Measurements from ENCODE around the gene SERPINA9. TPM values are rescaled to one million over a fixed set of nuclear protein-coding genes. Genes with fewer than 3 reads are reported as not detected.

SERPINA9 gene
- total and polyA plus RNA-seq, 2 of the 8 experiments (the other 6 are each of a cell fraction or from before 2014, with no cell fraction given) = not detected

GRCh38 chr14:94441130-94441529, 34.9 kb downstream of the SERPINA9 start:
- CTCF ChIA-PET (ENCODE audit: partially characterized antibody) = interaction anchor here (1.3 to 3.6 kb wide), 4 partner anchors 8 to 108 kb away, joined by 3 to 14 read pairs (median 5); no protein-coding TSS in a partner anchor
- Histone ChIP-seq H2BK15ac (ENCODE audit: low read length) (no peak overlapping the region), H3K4me3 (ENCODE audit: extremely low read depth in 1 of 4, insufficient read depth in 2 of 4, low read depth in 3 of 4, low read length in 4 of 4) (no peak overlapping the region), H3K36me3 (ENCODE audit: control insufficient read depth in 2 of 4, insufficient read depth in 4 of 4, low read length in 3 of 4) (no peaks in the 10 kb centered on the region), H2AFZ (ENCODE audit: low read length) (no peak overlapping the region), H2AK5ac (ENCODE audit: low read depth, low read length) (no peak overlapping the region), H4K20me1 (replicated peaks in 1 of 2; ENCODE audit: control insufficient read depth in 1 of 2, insufficient read depth in 2 of 2, low read length in 2 of 2) (no peaks in the 10 kb centered on the region), H3K18ac (ENCODE audit: extremely low read depth, low read length) (no peak overlapping the region), H3K9ac (replicated peaks in 1 of 4; ENCODE audit: extremely low read depth in 1 of 4, low read depth in 3 of 4, low read length in 3 of 4) (no peak overlapping the region), H2BK120ac (replicated peaks; ENCODE audit: low read depth, low read length) (no peak overlapping the region), H3K79me2 (ENCODE audit: control insufficient read depth in 1 of 2, insufficient read depth in 2 of 2, low read length in 2 of 2) (no peaks in the 10 kb centered on the region), H4K8ac (ENCODE audit: extremely low read depth, insufficient read depth, low read length) (no peak overlapping the region), H3K27me3 (replicated peaks in 1 of 4; ENCODE audit: control insufficient read depth in 3 of 4, extremely low read depth in 1 of 4, insufficient read depth in 3 of 4, low read length in 3 of 4) (no peaks in the 10 kb centered on the region; a peak in 1 of 7 replicates), H2BK20ac (ENCODE audit: low read length) (no peak overlapping the region), H3K14ac (ENCODE audit: insufficient read length) (no peak overlapping the region), H2BK12ac (ENCODE audit: low read depth, low read length) (no peak overlapping the region), H3K4ac (replicated peaks; ENCODE audit: insufficient read length, low read depth, low read length) (no peak overlapping the region), H2BK5ac (ENCODE audit: low read depth, low read length) (no peak overlapping the region), H3K9me3 (ENCODE audit: insufficient read depth in 2 of 2, low read depth in 1 of 2, low read length in 1 of 2) (peaks cover 0 to 3% of the 10 kb centered on the region in 2 experiments; a peak in 1 of 4 replicates), H4K91ac (replicated peaks; ENCODE audit: insufficient read length, low read length) (no peak overlapping the region), H4K5ac (ENCODE audit: insufficient read length, low read depth, low read length) (no peak overlapping the region), H3K23ac (ENCODE audit: insufficient read length) (no peak overlapping the region), H3K4me1 (replicated peaks in 1 of 4; ENCODE audit: control insufficient read depth in 3 of 4, insufficient read depth in 4 of 4, low read length in 3 of 4) (no peaks in the 10 kb centered on the region), H3K23me2 (ENCODE audit: low read depth, low read length) (no peaks in the 10 kb centered on the region), H3K79me1 (ENCODE audit: low read depth, low read length) (no peaks in the 10 kb centered on the region; the same call in 1 of the 2 replicates), H3K56ac (replicated peaks; ENCODE audit: insufficient read length, low read depth, low read length) (no peak overlapping the region), H3K4me2 (ENCODE audit: insufficient read depth in 1 of 2, low read depth in 2 of 2, low read length in 2 of 2) (no peak overlapping the region), H3K27ac (ENCODE audit: low read depth, low read length) (no peak overlapping the region)
- 87% methylated on average over 4 of the region's 4 CpGs; no CpG with 5 or more reads in 1 of the 2 experiments for WGBS, 2 experiments (ENCODE audit: extremely low coverage in 1 of 2, insufficient coverage in 1 of 2, insufficient read length in 1 of 2, insufficient replicate concordance in 2 of 2, low coverage in 1 of 2, low lambda C conversion rate in 2 of 2, missing lambda C conversion rate in 1 of 2)
- POLR2A ChIA-PET (ENCODE audit: partially characterized antibody) = no interaction called here
- TF ChIP-seq CHD2 (IDR thresholded peaks at IDR 0.05; ENCODE audit: low read length) = no peak
- DNase-seq (ENCODE audit: low read depth in 1 of 2, low spot score in 2 of 2) (no peak), FAIRE-seq (no peak)

Measured in H1 (cell line).